RWPE2 (cell line): ENCODE data around the gene LVRN.

Experiments used
- ATAC-seq: fragments of 200-7000 bp; cut with Tn5 transposase; 3 replicates; pipeline ENCODE4 v1.9.1; 2021; ENCODE audit warnings: low read depth
- DNase-seq: peaks from one replicate; pipeline ENCODE4 v3.0.0-alpha.2; 2020; ENCODE audit warnings: low spot score
- H3K27ac ChIP-seq: fragments of 450-650 bp; 2 replicates; pipeline ENCODE4 v1.5.1; 2017; ENCODE audit warnings: mild to moderate bottlenecking; ENCODE audit not compliant: poor library complexity, severe bottlenecking
- H3K27me3 ChIP-seq: fragments of 250-450 bp; sonication (Bioruptor Pico); 2 replicates; pipeline ENCODE4 v1.5.1; 2021; ENCODE audit warnings: mild to moderate bottlenecking, moderate library complexity; ENCODE audit not compliant: insufficient read depth, poor library complexity, severe bottlenecking
- H3K36me3 ChIP-seq: fragments of 250-450 bp; sonication (Bioruptor Pico); 2 replicates; pipeline ENCODE4 v1.5.1; 2020; ENCODE audit warnings: low read depth, mild to moderate bottlenecking, moderate library complexity
- H3K4me1 ChIP-seq: fragments of 250-450 bp; sonication (Bioruptor Pico); 2 replicates; pipeline ENCODE4 v1.5.1; 2021; ENCODE audit warnings: mild to moderate bottlenecking, moderate library complexity; ENCODE audit not compliant: insufficient read depth, poor library complexity, severe bottlenecking
- H3K4me3 ChIP-seq: fragments of 250-450 bp; sonication (Bioruptor Pico); 2 replicates; pipeline ENCODE4 v1.5.1; 2021; ENCODE audit warnings: mild to moderate bottlenecking, moderate library complexity; ENCODE audit not compliant: severe bottlenecking
- H3K9me3 ChIP-seq: fragments of 250-450 bp; sonication (Bioruptor Pico); 2 replicates; pipeline ENCODE4 v1.5.1; 2021; ENCODE audit warnings: mild to moderate bottlenecking, moderate library complexity; ENCODE audit not compliant: severe bottlenecking
- CTCF ChIP-seq: fragments of 450-650 bp; IDR thresholded peaks from one replicate; pipeline ENCODE4 v1.5.1; 2017; ENCODE audit warnings: mild to moderate bottlenecking, moderate library complexity; ENCODE audit not compliant: poor library complexity, severe bottlenecking

The LVRN gene

GRCh38 chr5:116032991-116033390, 70.7 kb downstream of the LVRN start:
- TF ChIP-seq CTCF, result no peak
- Histone ChIP-seq H3K36me3 (no peaks in the 10 kb centered on the region), H3K9me3 (no peaks in the 10 kb centered on the region), H3K27me3 (no peaks in the 10 kb centered on the region), H3K4me1 (peaks cover 6% of the 10 kb centered on the region), H3K27ac (no peak overlapping the region), H3K4me3 (no peak overlapping the region)
- no peak for DNase-seq
- no peak for ATAC-seq

- no peak for ATAC-seq
- peaks cover 6% of the 10 kb centered on the region for H3K4me1 ChIP-seq
- no peak for TF ChIP-seq CTCF
Observed at GRCh38 chr5:116035123-116035522, 72.8 kb downstream of the LVRN start.

GRCh38 chr5:116037236-116037822, 75.1 kb downstream of the LVRN start:
- Histone ChIP-seq H3K36me3 (no peaks in the 10 kb centered on the region), H3K4me1 (no peaks in the 10 kb centered on the region), H3K27ac (no peak overlapping the region), H3K4me3 (no peak overlapping the region), H3K27me3 (peaks cover 7% of the 10 kb centered on the region), H3K9me3 (no peaks in the 10 kb centered on the region)
- ATAC-seq (peak; percentile 61; the same call in 2 of the 3 replicates), DNase-seq (no peak)
- TF ChIP-seq CTCF, result peak; percentile 28

More at GRCh38 chr5:116035123-116035522, 72.8 kb downstream of the LVRN start:
- Histone ChIP-seq H3K27ac (no peak overlapping the region), H3K9me3 (no peaks in the 10 kb centered on the region), H3K4me3 (no peak overlapping the region), H3K36me3 (no peaks in the 10 kb centered on the region), H3K27me3 (peaks cover 6% of the 10 kb centered on the region)
- DNase-seq, result no peak

GRCh38 chr5:116038817-116039216, 76.5 kb downstream of the LVRN start:
- DNase-seq, result no peak
- no peak overlapping the region for H3K27ac ChIP-seq

More at GRCh38 chr5:116038817-116039216, 76.5 kb downstream of the LVRN start:
- Histone ChIP-seq H3K27me3 (peaks cover 7% of the 10 kb centered on the region), H3K4me3 (no peak overlapping the region), H3K9me3 (no peaks in the 10 kb centered on the region), H3K36me3 (no peaks in the 10 kb centered on the region), H3K4me1 (no peaks in the 10 kb centered on the region)
- TF ChIP-seq CTCF, result no peak
- no peak for ATAC-seq
